Neural cell (in vitro differentiated cells): Measurements from ENCODE around the gene DARS1. TPM values are rescaled to one million over a fixed set of nuclear protein-coding genes. Genes with fewer than 3 reads are reported as not detected.

ENCODE experiments used
- H2AFZ ChIP-seq: fragments of 200-600, 300-800 bp; sonication (generic), shearing (Covaris generic); 2 replicates; pipeline ENCODE4 v1.6.0; 2014; ENCODE audit warnings: low read depth, mild to moderate bottlenecking, antibody characterized with exemption, low read length, moderate library complexity
- H3F3A ChIP-seq: fragments of 200-600 bp; shearing (Covaris generic); 2 replicates; pipeline ENCODE4 v1.6.1; 2016; ENCODE audit warnings: mild to moderate bottlenecking, moderate library complexity, mixed read lengths, antibody characterized with exemption, low read length; ENCODE audit not compliant: insufficient read depth, poor library complexity, severe bottlenecking
- H3K27ac ChIP-seq: fragments of 200-600, 300-800 bp; sonication (generic), shearing (Covaris generic); 2 replicates; pipeline ENCODE4 v1.5.1; 2014; ENCODE audit warnings: mild to moderate bottlenecking, low read length, moderate library complexity
- H3K27me3 ChIP-seq: fragments of 300-800, 200-600 bp; sonication (generic), shearing (Covaris generic); 2 replicates; pipeline ENCODE4 v1.6.0; 2014; ENCODE audit warnings: mild to moderate bottlenecking, low read depth, low read length, moderate library complexity; ENCODE audit not compliant: insufficient read depth
- H3K36me3 ChIP-seq: fragments of 300-800, 200-600 bp; sonication (generic), shearing (Covaris generic); 2 replicates; pipeline ENCODE4 v1.5.1; 2014; ENCODE audit warnings: mild to moderate bottlenecking, antibody characterized with exemption, low read length, moderate library complexity; ENCODE audit not compliant: insufficient read depth
- H3K4me2 ChIP-seq: fragments of 300-800, 200-600 bp; sonication (generic), shearing (Covaris generic); 2 replicates; pipeline ENCODE4 v1.6.0; 2014; ENCODE audit warnings: mild to moderate bottlenecking, low read length
- H3K4me3 ChIP-seq: fragments of 300-800, 200-600 bp; sonication (generic), shearing (Covaris generic); 2 replicates; pipeline ENCODE4 v1.5.1; 2014; ENCODE audit warnings: mild to moderate bottlenecking, low read length, moderate library complexity
- H3K79me2 ChIP-seq: fragments of 200-600 bp; shearing (Covaris generic); replicated peaks from 2 replicates; pipeline ENCODE4 v1.6.0; 2014; ENCODE audit warnings: mild to moderate bottlenecking, low read length, moderate library complexity; ENCODE audit not compliant: insufficient read depth
- H3K9ac ChIP-seq: fragments of 300-800, 200-600 bp; sonication (generic), shearing (Covaris generic); 2 replicates; pipeline ENCODE4 v1.6.1; 2016; ENCODE audit warnings: mild to moderate bottlenecking, low read length, mixed read lengths
- H3K9me2 ChIP-seq: fragments of 200-600 bp; shearing (Covaris generic); 2 replicates; pipeline ENCODE4 v1.6.1; 2016; ENCODE audit warnings: mild to moderate bottlenecking, low read length, mixed read lengths; ENCODE audit not compliant: insufficient read depth
- H3K9me3 ChIP-seq: fragments of 200-600, 300-800 bp; sonication (generic), shearing (Covaris generic); 2 replicates; pipeline ENCODE4 v1.6.1; 2016; ENCODE audit warnings: mild to moderate bottlenecking, mixed run types, low read length, moderate library complexity, mixed read lengths
- H4K20me1 ChIP-seq: fragments of 200-600 bp; shearing (Covaris generic); 2 replicates; pipeline ENCODE4 v1.6.1; 2016; ENCODE audit warnings: mild to moderate bottlenecking, mixed run types; ENCODE audit not compliant: insufficient read depth
- EP300 ChIP-seq: fragments of 450-650 bp; conservative IDR thresholded peaks from 2 replicates; pipeline ENCODE4 v1.6.1; 2014; ENCODE audit warnings: antibody characterized with exemption, mild to moderate bottlenecking, moderate library complexity; ENCODE audit not compliant: poor library complexity, severe bottlenecking
- EZH2 ChIP-seq: fragments of 200-600, 300-800 bp; shearing (Covaris generic), sonication (generic); IDR thresholded peaks from 2 replicates; pipeline ENCODE4 v1.6.1; 2014; ENCODE audit warnings: antibody characterized with exemption, low read length, borderline replicate concordance, mild to moderate bottlenecking; ENCODE audit not compliant: insufficient read depth, poor library complexity, severe bottlenecking
- MXI1 ChIP-seq: fragments of 450-650 bp; conservative IDR thresholded peaks from 2 replicates; pipeline ENCODE4 v1.6.1; 2014; ENCODE audit warnings: antibody characterized with exemption, mild to moderate bottlenecking; ENCODE audit not compliant: poor library complexity, severe bottlenecking
- POLR2AphosphoS5 ChIP-seq: IDR thresholded peaks from 2 replicates; pipeline ENCODE4 v1.6.1; 2012
- RAD21 ChIP-seq: fragments of 450-650 bp; conservative IDR thresholded peaks from 2 replicates; pipeline ENCODE4 v1.6.1; 2014; ENCODE audit warnings: antibody characterized with exemption, mild to moderate bottlenecking, moderate library complexity
- SMC3 ChIP-seq: fragments of 450-650 bp; conservative IDR thresholded peaks from 2 replicates; pipeline ENCODE4 v1.6.1; 2014; ENCODE audit warnings: antibody characterized with exemption, mild to moderate bottlenecking, moderate library complexity; ENCODE audit not compliant: poor library complexity
- TAF1 ChIP-seq: IDR thresholded peaks from 2 replicates; pipeline ENCODE4 v1.6.1; 2012; ENCODE audit warnings: low read depth
- polyA plus RNA-seq: library from polyadenylated mRNA; depleted of rRNA; stranded (reverse); fragments of >200 nt; gene quantifications from 2 replicates; pipeline ENCODE4 v1.2.3, GENCODE V29; 2014
- TF ChIP-seq, protein P1 (sequence below): fragments of 450-650 bp; IDR thresholded peaks from 2 replicates; pipeline ENCODE4 v1.5.1; 2014; ENCODE audit warnings: antibody characterized with exemption, mild to moderate bottlenecking, moderate library complexity; ENCODE audit not compliant: poor library complexity, severe bottlenecking
- TF ChIP-seq, protein P2 (sequence below): IDR thresholded peaks from 2 replicates; pipeline ENCODE4 v1.6.1; 2012; ENCODE audit warnings: borderline replicate concordance

The DARS1 gene
- polyA plus RNA-seq, 1 donor from 2014 or later: 37.9 TPM

DNA sequence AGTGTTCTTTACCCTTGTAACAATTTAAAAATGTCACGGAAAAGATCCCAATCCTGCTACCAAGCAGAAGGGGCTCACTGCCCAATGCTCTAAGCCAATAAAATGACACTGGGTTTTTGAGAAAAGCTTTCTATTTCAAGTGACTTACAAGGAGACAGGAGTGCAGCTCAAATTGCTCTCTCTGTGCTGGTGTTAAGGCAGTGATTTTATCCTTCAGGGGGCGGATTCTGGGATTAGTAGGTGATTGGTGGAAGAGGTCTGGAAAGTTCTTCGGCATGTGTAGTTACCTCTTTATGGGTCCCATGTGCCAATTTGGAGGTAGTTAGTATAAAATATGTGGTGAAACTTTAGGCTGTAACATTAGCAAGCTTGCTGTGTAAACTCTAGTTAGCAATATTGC lies 81.8 kb downstream of the DARS1 start:
- Histone ChIP-seq H3K27me3 (no peaks in the 10 kb centered on the region), H3K4me2 (no peak overlapping the region), H3K9me3 (no peaks in the 10 kb centered on the region), H3K4me3 (no peak overlapping the region), H3K9me2 (no peaks in the 10 kb centered on the region), H2AFZ (no peak overlapping the region), H4K20me1 (no peaks in the 10 kb centered on the region), H3K36me3 (no peaks in the 10 kb centered on the region), H3K9ac (no peak overlapping the region), H3K79me2 (no peaks in the 10 kb centered on the region), H3K27ac (no peak overlapping the region), H3F3A (no peaks in the 10 kb centered on the region)
- TF ChIP-seq POLR2AphosphoS5: no peak
- TF ChIP-seq EZH2: no peak
- TF ChIP-seq EP300: no peak
- TF ChIP-seq RAD21: no peak
- TF ChIP-seq MXI1: no peak
- TF ChIP-seq, protein P1, sequence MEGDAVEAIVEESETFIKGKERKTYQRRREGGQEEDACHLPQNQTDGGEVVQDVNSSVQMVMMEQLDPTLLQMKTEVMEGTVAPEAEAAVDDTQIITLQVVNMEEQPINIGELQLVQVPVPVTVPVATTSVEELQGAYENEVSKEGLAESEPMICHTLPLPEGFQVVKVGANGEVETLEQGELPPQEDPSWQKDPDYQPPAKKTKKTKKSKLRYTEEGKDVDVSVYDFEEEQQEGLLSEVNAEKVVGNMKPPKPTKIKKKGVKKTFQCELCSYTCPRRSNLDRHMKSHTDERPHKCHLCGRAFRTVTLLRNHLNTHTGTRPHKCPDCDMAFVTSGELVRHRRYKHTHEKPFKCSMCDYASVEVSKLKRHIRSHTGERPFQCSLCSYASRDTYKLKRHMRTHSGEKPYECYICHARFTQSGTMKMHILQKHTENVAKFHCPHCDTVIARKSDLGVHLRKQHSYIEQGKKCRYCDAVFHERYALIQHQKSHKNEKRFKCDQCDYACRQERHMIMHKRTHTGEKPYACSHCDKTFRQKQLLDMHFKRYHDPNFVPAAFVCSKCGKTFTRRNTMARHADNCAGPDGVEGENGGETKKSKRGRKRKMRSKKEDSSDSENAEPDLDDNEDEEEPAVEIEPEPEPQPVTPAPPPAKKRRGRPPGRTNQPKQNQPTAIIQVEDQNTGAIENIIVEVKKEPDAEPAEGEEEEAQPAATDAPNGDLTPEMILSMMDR: no peak
- no peak for TF ChIP-seq SMC3
- TF ChIP-seq TAF1: no peak
- TF ChIP-seq, protein P2, sequence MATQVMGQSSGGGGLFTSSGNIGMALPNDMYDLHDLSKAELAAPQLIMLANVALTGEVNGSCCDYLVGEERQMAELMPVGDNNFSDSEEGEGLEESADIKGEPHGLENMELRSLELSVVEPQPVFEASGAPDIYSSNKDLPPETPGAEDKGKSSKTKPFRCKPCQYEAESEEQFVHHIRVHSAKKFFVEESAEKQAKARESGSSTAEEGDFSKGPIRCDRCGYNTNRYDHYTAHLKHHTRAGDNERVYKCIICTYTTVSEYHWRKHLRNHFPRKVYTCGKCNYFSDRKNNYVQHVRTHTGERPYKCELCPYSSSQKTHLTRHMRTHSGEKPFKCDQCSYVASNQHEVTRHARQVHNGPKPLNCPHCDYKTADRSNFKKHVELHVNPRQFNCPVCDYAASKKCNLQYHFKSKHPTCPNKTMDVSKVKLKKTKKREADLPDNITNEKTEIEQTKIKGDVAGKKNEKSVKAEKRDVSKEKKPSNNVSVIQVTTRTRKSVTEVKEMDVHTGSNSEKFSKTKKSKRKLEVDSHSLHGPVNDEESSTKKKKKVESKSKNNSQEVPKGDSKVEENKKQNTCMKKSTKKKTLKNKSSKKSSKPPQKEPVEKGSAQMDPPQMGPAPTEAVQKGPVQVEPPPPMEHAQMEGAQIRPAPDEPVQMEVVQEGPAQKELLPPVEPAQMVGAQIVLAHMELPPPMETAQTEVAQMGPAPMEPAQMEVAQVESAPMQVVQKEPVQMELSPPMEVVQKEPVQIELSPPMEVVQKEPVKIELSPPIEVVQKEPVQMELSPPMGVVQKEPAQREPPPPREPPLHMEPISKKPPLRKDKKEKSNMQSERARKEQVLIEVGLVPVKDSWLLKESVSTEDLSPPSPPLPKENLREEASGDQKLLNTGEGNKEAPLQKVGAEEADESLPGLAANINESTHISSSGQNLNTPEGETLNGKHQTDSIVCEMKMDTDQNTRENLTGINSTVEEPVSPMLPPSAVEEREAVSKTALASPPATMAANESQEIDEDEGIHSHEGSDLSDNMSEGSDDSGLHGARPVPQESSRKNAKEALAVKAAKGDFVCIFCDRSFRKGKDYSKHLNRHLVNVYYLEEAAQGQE: no peak

DNA sequence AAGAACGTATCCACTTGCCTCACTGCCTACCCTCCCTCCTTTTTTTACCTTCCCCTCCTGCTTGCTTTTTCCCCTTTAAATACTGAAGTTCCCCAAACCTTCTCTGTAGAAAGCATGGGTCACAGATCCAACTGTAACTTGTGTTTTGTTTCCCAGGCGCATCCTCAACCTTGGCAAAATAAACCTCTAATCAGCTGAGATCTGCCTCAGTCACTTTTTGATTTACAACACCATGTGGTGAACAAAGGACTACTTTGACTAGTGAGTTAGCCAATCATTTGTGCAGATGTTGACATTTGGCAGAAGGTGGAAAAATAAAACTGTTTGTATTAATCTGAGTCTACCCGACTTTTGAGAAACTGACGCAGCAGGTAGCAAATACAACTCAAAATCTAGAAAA lies 85.9 kb downstream of the DARS1 start:
- no peaks in the 10 kb centered on the region for H3K9me3 ChIP-seq
- H3K9me2 ChIP-seq: no peaks in the 10 kb centered on the region
- no peak overlapping the region for H3K4me3 ChIP-seq
- no peaks in the 10 kb centered on the region for H3K79me2 ChIP-seq
- H3K27me3 ChIP-seq: no peaks in the 10 kb centered on the region
- H3F3A ChIP-seq: no peaks in the 10 kb centered on the region
- H4K20me1 ChIP-seq: no peaks in the 10 kb centered on the region
- H3K9ac ChIP-seq: no peak overlapping the region
- no peak overlapping the region for H3K27ac ChIP-seq
- no peak overlapping the region for H3K4me2 ChIP-seq
- no peaks in the 10 kb centered on the region for H3K36me3 ChIP-seq
- no peak overlapping the region for H2AFZ ChIP-seq
- TF ChIP-seq EZH2 (no peak), EP300 (no peak), POLR2AphosphoS5 (no peak)
